Mesendoderm (in vitro differentiated cells): Measurements from ENCODE around the gene NLE1.

Source experiments
- DNase-seq: peaks from one replicate; pipeline ENCODE4 v3.0.0; 2013
- H2AK5ac ChIP-seq: 2 replicates; pipeline ENCODE4 v1.6.1; 2013; ENCODE audit warnings: low read length, inconsistent platforms
- H2BK120ac ChIP-seq: 2 replicates; pipeline ENCODE4 v1.6.1; 2013; ENCODE audit warnings: low read depth, mild to moderate bottlenecking, low read length, moderate library complexity, mixed read lengths
- H2BK15ac ChIP-seq: replicated peaks from 2 replicates; pipeline ENCODE4 v1.6.1; 2013; ENCODE audit warnings: low read depth, mild to moderate bottlenecking, moderate library complexity
- H2BK5ac ChIP-seq: 2 replicates; pipeline ENCODE4 v1.6.1; 2013; ENCODE audit warnings: low read length, inconsistent platforms
- H3K18ac ChIP-seq: 2 replicates; pipeline ENCODE4 v1.6.1; 2013; ENCODE audit warnings: mild to moderate bottlenecking, low read length, mixed read lengths
- H3K23ac ChIP-seq: one replicate; pipeline ENCODE4 v1.6.1; 2013; ENCODE audit warnings: low read length
- H3K27ac ChIP-seq: 2 replicates; pipeline ENCODE4 v1.5.1; 2013; ENCODE audit warnings: low read depth, mild to moderate bottlenecking, inconsistent platforms, low read length, moderate library complexity
- H3K27me3 ChIP-seq: 2 replicates; pipeline ENCODE4 v1.6.1; 2013; ENCODE audit warnings: low read length, control low read depth, mild to moderate bottlenecking, inconsistent platforms; ENCODE audit not compliant: insufficient read depth, poor library complexity
- H3K36me3 ChIP-seq: 2 replicates; pipeline ENCODE4 v1.6.1; 2013; ENCODE audit warnings: low read length, inconsistent platforms; ENCODE audit not compliant: control insufficient read depth, insufficient read depth
- H3K4ac ChIP-seq: one replicate; pipeline ENCODE4 v1.6.1; 2013; ENCODE audit warnings: low read depth, mild to moderate bottlenecking, low read length, moderate library complexity
- H3K4me1 ChIP-seq: 2 replicates; pipeline ENCODE4 v1.6.1; 2013; ENCODE audit warnings: low read depth, low read length, inconsistent platforms; ENCODE audit not compliant: control insufficient read depth
- H3K4me2 ChIP-seq: 2 replicates; pipeline ENCODE4 v1.6.1; 2013; ENCODE audit warnings: low read length
- H3K4me3 ChIP-seq: 2 replicates; pipeline ENCODE4 v1.5.1; 2013; ENCODE audit warnings: mild to moderate bottlenecking, low read length
- H3K56ac ChIP-seq: one replicate; pipeline ENCODE4 v1.6.1; 2013; ENCODE audit warnings: low read length
- H3K79me1 ChIP-seq: 2 replicates; pipeline ENCODE4 v1.6.1; 2013; ENCODE audit warnings: low read length, inconsistent platforms
- H3K79me2 ChIP-seq: 2 replicates; pipeline ENCODE4 v1.6.1; 2013; ENCODE audit warnings: mild to moderate bottlenecking, low read length; ENCODE audit not compliant: control insufficient read depth, insufficient read depth
- H3K9ac ChIP-seq: 2 replicates; pipeline ENCODE4 v1.6.1; 2013; ENCODE audit warnings: low read length, inconsistent platforms
- H4K5ac ChIP-seq: one replicate; pipeline ENCODE4 v1.6.1; 2013; ENCODE audit warnings: low read length
- H4K8ac ChIP-seq: one replicate; pipeline ENCODE4 v1.6.1; 2013; ENCODE audit warnings: low read depth, mild to moderate bottlenecking, control low read depth, low read length, moderate library complexity
- WGBS: extraction: QIAGEN DNeasy Blood & Tissue Kit; methylation state at CpG from one replicate; pipeline ENCODE4 v1.1.7; 2013; ENCODE audit warnings: low lambda C conversion rate, missing lambda C conversion rate; ENCODE audit not compliant: insufficient coverage; ENCODE audit errors: extremely low coverage; 5-methylcytosine and 5-hydroxymethylcytosine counted together

The NLE1 gene

DNA sequence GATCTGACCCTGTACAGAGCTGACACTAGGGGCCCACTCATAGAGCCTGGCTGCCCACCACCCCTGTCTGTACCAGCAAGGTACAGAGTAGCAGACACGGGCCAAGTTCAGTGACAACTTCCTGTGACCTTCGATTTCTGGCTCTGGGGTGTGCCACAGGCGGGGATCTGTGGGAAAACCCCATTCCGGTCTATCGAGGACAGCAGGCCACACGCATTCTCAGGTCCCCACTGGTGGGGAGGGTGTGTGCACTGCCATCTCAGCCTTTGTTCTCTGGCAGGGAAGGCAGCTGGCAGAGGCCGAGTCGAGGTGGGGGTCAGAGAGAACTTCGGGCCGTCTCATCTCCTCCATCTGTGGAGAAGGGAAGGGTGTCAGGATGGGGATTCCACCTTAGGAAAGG, 10.0 kb downstream of the NLE1 start:
- Histone ChIP-seq H2BK120ac (no peak overlapping the region), H3K56ac (no peak overlapping the region), H3K79me2 (no peaks in the 10 kb centered on the region), H3K18ac (no peak overlapping the region), H3K27ac (no peak overlapping the region), H2BK5ac (no peak overlapping the region), H3K27me3 (no peaks in the 10 kb centered on the region), H3K23ac (no peak overlapping the region), H4K8ac (no peak overlapping the region), H4K5ac (no peak overlapping the region), H3K4me1 (no peaks in the 10 kb centered on the region), H3K36me3 (peaks cover 33% of the 10 kb centered on the region), H3K4me3 (no peak overlapping the region), H3K4ac (no peak overlapping the region), H3K4me2 (no peak overlapping the region), H3K79me1 (no peaks in the 10 kb centered on the region), H2BK15ac (no peak overlapping the region), H3K9ac (no peak overlapping the region), H2AK5ac (no peak overlapping the region)
- DNase-seq: no peak
- no CpG with 5 or more reads among the region's 10 CpGs for WGBS

DNA sequence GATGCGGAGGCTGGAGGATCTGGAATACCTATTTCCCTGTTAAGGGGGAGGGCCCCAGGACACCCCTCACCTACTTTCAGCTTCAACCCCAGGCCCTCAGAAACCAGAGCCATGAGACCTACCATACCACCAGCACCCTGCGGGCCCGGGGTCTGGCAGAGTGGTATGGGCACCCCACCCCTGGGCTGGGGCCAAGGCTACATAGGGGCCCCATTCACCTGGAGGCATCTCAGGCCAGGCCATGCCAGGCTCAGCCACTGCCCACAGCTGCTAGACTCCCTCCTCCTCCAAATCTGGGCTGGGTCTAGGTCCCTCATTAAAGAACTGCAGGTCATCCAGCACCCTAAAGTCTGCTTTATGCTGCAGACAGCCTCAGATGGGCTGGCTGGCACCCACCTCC, 11.7 kb downstream of the NLE1 start:
- Histone ChIP-seq H3K27ac (no peak overlapping the region), H3K18ac (no peak overlapping the region), H3K4me3 (no peak overlapping the region), H3K79me2 (no peaks in the 10 kb centered on the region), H2BK5ac (no peak overlapping the region), H2AK5ac (no peak overlapping the region), H3K23ac (no peak overlapping the region), H4K5ac (no peak overlapping the region), H3K27me3 (no peaks in the 10 kb centered on the region), H3K79me1 (no peaks in the 10 kb centered on the region), H3K9ac (no peak overlapping the region), H3K36me3 (peaks cover 27% of the 10 kb centered on the region), H3K56ac (no peak overlapping the region), H3K4ac (no peak overlapping the region), H2BK15ac (no peak overlapping the region), H4K8ac (no peak overlapping the region), H3K4me2 (no peak overlapping the region), H2BK120ac (no peak overlapping the region), H3K4me1 (no peaks in the 10 kb centered on the region)
- DNase-seq: no peak
- WGBS: no CpG with 5 or more reads among the region's 3 CpGs

DNA sequence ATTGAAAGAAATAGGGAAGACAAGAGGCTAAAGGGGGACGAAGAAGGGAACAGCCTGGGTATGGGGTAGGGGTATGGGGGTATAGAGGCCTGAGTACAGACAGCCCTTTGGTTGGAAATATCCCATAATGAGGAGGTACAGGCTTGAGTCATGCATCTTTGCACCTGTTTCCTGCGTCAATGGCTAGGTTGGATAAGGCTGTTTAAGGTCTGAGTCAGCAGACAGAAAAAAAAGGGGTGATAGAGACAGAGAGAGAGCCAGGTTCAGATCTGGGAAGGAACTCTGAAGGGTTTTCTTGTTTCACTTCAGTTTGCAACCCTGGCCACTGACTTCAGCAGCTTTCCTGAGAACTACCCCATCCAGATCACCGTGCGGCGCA, 12.1 kb downstream of the NLE1 start:
- H3K4me3 ChIP-seq: no peak overlapping the region
- H2BK15ac ChIP-seq: no peak overlapping the region
- H2AK5ac ChIP-seq: no peak overlapping the region
- no peak overlapping the region for H3K18ac ChIP-seq
- no peaks in the 10 kb centered on the region for H3K4me1 ChIP-seq
- WGBS: no CpG with 5 or more reads among the region's 5 CpGs
- no peak overlapping the region for H3K4ac ChIP-seq
- H3K79me1 ChIP-seq: no peaks in the 10 kb centered on the region
- no peak overlapping the region for H3K9ac ChIP-seq
- no peak overlapping the region for H2BK5ac ChIP-seq
- H3K79me2 ChIP-seq: no peaks in the 10 kb centered on the region
- no peak overlapping the region for H3K4me2 ChIP-seq
- no peak overlapping the region for H3K56ac ChIP-seq
- H2BK120ac ChIP-seq: no peak overlapping the region
- no peaks in the 10 kb centered on the region for H3K27me3 ChIP-seq
- no peak overlapping the region for H4K8ac ChIP-seq
- peaks cover 23% of the 10 kb centered on the region for H3K36me3 ChIP-seq
- H4K5ac ChIP-seq: no peak overlapping the region
- no peak overlapping the region for H3K27ac ChIP-seq
- DNase-seq: no peak
- H3K23ac ChIP-seq: no peak overlapping the region

DNA sequence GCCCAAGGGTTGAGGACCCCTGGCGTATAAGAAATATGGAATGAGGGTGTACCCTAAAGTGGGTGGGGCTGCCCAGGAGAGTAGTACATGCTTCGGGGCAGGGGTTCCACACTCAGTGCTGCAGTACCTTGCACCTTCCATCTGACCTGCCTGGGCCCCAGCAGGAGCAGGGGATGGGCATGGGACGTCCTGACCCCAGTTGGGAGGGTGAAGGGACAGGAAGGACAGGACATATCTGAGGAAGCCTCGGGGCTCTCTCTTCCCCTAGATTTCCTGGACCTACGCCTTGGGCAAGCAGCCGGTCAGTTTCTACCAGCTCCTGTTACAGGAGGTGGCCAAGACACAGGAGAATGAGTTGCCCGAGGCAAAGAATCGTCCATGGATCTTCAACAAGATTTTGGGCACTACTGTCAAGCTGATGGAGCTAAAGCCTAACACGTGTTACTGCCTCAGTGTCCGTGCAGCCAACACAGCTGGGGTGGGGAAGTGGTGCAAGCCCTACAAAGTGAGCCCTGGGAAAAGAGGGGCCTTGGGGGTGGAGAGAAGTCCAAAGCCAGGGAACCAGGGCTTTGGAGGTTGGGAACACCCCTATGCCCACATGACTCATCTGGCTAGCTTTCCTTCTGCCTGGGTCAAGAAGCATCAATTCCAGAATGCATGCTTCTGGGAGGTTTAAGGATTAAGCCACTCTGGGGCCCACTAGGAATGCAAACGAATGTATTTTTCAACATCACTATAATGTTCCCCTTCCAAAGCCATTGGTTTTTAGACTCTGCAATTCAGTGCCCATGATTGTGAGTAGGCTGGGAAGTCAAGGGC, 12.7 kb downstream of the NLE1 start:
- Histone ChIP-seq H2BK5ac (no peak overlapping the region), H3K79me1 (no peaks in the 10 kb centered on the region), H3K4me1 (no peaks in the 10 kb centered on the region), H3K4me2 (no peak overlapping the region), H4K8ac (no peak overlapping the region), H3K36me3 (peaks cover 23% of the 10 kb centered on the region), H2AK5ac (no peak overlapping the region), H3K56ac (no peak overlapping the region), H3K23ac (no peak overlapping the region), H4K5ac (no peak overlapping the region), H3K27ac (no peak overlapping the region), H3K4me3 (no peak overlapping the region), H3K9ac (no peak overlapping the region), H3K79me2 (no peaks in the 10 kb centered on the region), H3K27me3 (no peaks in the 10 kb centered on the region), H3K18ac (no peak overlapping the region), H2BK15ac (no peak overlapping the region), H3K4ac (no peak overlapping the region), H2BK120ac (no peak overlapping the region)
- no CpG with 5 or more reads among the region's 11 CpGs for WGBS
- no peak for DNase-seq

DNA sequence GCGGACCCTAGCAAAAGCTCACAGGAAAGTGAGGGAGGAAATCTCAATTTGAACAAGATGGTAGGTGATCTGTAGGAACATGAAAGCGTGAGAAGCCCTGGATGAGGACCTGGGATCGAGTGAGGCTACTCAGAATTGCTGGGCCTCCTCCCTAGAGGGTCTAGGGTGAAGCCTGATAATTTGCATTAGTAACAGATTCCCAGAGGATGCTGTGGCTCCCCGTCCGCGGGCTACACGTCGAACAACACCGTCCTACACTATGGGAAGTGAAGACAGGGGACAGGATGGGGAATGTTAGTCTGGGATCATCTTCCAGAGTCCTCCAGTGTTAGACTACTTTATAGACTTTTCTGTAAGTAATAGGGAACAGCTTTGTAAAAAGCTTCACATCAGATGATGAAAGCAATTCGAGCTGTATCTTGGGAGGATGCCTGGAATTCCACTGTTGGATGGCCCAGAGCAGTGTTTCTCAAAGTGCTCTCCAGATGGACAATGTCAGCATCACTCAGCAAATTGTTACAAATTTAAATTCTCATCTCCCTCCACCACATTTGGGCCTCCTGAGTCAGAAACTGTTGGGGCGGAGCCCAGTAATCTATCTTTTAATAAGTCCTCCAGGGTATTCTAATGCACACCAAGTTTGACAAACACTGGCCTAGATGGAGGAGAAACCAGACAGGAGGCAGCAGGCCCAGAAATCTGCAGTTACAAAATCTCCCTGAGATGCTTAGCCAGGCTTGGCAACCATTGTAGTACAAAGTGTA, 14.2 kb downstream of the NLE1 start:
- no peaks in the 10 kb centered on the region for H3K79me1 ChIP-seq
- no peak overlapping the region for H3K4ac ChIP-seq
- no peak overlapping the region for H3K4me2 ChIP-seq
- H3K23ac ChIP-seq: no peak overlapping the region
- no peaks in the 10 kb centered on the region for H3K4me1 ChIP-seq
- no peak for DNase-seq
- H3K27me3 ChIP-seq: no peaks in the 10 kb centered on the region
- no peak overlapping the region for H3K9ac ChIP-seq
- no peak overlapping the region for H3K18ac ChIP-seq
- H2BK5ac ChIP-seq: no peak overlapping the region
- H4K8ac ChIP-seq: no peak overlapping the region
- H3K36me3 ChIP-seq: peaks cover 11% of the 10 kb centered on the region
- H4K5ac ChIP-seq: no peak overlapping the region
- no peak overlapping the region for H3K27ac ChIP-seq
- no peaks in the 10 kb centered on the region for H3K79me2 ChIP-seq
- H2BK120ac ChIP-seq: no peak overlapping the region
- no peak overlapping the region for H2AK5ac ChIP-seq
- WGBS: no CpG with 5 or more reads among the region's 11 CpGs
- no peak overlapping the region for H3K4me3 ChIP-seq
- H3K56ac ChIP-seq: no peak overlapping the region
- no peak overlapping the region for H2BK15ac ChIP-seq
